ENCODE data around the gene UBE2F. TPM values are rescaled to one million over a fixed set of nuclear protein-coding genes. Genes with fewer than 3 reads are reported as not detected.

The UBE2F gene, protein sequence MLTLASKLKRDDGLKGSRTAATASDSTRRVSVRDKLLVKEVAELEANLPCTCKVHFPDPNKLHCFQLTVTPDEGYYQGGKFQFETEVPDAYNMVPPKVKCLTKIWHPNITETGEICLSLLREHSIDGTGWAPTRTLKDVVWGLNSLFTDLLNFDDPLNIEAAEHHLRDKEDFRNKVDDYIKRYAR
- polyA plus RNA-seq (ENCODE audit: low read depth in 6 of 6) = 10 to 100 TPM; 50.7 to 64.6 (median 60.0) TPM

DNA sequence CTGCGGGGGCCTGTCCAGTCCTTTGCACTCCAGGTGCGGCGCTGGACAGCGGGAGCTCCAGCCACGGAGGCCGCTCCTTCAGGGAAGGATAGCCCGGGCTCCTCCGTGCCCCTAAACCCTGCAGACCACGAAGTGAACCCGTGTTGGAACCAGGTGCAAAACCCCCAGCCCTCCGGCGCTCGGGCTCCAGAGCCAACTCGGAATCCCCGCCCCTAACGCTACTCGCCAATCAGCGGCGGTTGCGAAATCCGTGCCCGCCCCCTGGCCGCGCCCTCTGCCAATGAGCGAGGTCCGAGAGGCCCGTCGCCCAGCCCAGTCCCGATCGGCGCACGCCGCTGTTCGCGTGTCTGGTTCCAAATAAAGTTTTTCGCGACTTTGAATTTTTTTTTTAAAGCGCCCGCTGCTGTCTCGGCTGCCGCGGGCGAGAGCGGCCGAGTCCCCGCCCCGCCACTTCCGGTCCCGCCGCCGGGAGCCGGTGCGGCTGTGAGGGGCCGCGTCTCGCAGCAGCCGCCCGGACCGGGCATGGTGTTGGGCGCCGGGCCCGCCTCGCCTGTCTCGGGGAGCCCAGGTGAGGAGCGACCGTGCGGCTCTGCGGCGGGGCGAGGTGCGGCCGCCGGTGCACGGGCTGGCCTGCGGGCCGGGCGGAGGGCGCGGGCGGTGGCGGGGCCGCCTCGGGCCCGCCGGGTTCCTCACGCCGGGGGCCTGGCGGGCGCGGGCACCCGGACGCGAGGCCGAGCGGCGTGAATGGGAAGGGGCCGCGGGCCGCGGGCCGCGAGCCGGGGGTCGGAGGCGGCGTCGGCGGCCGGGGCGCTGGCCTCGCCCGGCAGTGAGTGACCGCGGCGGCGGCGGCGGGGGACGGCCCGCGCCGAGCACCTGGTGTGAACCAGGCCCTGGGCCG, at the start of gene UBE2F:
Gene UBE2F (plus strand): TSS at position 450 of the 898 bp plus-strand sequence. CDS start 6,094 bp downstream, outside the sequence.
- Mint-ChIP-seq H3K36me3 (peaks cover 0 to 9% of the 10 kb centered on the region in 2 donors), H3K4me1 (peaks cover 22 to 39% (median 35%) of the 10 kb centered on the region in 3 donors), H3K4me3 (peak within 1 kb of the TSS; percentile 73 to 93 (median 88)), H3K9me3 (peaks cover 0 to 18% (median 8%) of the 10 kb centered on the region in 7 donors), H3K27me3 (no peaks in the 10 kb centered on the region), H3K27ac (peak within 1 kb of the TSS; percentile 82 to 98 (median 94))
- DNase-seq (peak; percentile 98), ATAC-seq (ENCODE audit: low read depth in 2 of 2) (peak; percentile 89)

DNA sequence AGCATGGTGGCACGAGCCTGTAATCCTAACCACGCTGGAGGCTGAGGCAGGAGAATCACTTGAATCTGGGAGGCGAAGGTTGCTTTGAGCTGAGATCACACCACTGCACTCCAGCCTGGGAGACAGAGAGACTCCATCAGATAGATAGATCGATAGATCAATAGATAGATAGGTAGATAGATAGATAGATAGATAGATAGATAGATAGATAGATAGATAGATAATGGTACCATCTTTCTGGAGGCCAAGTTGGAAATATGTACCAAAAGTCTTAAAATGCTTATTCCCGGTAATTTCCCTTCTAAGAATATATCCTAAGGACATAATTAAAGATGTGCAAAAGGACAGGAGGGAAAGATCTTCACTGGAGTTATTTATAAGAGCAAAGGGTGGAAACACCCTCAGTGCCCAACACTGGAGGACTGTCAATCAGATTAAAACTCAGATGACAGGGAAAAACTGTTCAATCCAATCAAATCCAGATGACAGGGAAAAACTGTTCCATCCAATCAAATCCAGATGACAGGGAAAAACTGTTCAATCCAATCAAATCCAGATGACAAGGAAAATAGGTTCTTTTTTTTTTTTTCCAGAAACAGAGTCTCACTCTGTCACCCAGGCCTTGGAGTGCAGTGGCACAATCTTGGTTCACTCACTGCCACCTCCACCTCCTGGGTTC, 49.0 kb upstream of the UBE2F start:
- DNase-seq (no peak), ATAC-seq (ENCODE audit: low read depth in 2 of 2) (no peak)
- no peak overlapping the region for H3K27ac Mint-ChIP-seq
- no peak overlapping the region for H3K4me3 Mint-ChIP-seq
- H3K36me3 Mint-ChIP-seq = no peaks in the 10 kb centered on the region
- H3K9me3 Mint-ChIP-seq = peaks cover 0 to 2% (median 0%) of the 10 kb centered on the region in 7 donors
- peaks cover 3 to 11% (median 8%) of the 10 kb centered on the region in 3 donors for H3K4me1 Mint-ChIP-seq
- peaks cover 0 to 9% (median 4%) of the 10 kb centered on the region in 3 donors for H3K27me3 Mint-ChIP-seq

DNA sequence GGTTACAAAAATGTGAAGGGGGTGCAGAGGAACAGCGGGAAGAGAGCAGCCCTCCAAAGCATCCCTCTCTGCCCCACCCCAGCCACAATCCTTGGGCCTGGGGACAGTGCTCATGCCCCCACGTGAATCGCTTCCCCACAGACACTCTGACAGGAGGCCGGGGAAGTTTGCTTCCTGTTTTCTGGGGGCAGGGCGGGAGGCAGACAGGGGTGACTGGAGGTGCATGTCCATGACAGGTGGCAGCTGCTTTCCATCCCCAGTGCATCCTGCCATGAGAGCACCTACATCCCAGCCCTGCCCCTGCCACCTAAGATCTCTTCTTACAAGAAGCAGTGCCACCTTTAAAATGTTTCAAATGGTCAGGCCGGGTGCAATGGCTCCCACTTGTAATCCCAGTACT, 47.2 kb upstream of the UBE2F start:
- peak overlapping the region in 1 of 8 donors; percentile 47 for H3K4me3 Mint-ChIP-seq
- peaks cover 0 to 7% of the 10 kb centered on the region in 2 donors for H3K36me3 Mint-ChIP-seq
- peak; percentile 37 for DNase-seq
- peaks cover 0 to 4% (median 0%) of the 10 kb centered on the region in 7 donors for H3K9me3 Mint-ChIP-seq
- ATAC-seq (ENCODE audit: low read depth in 2 of 2) = peak in 1 of 2 donors; percentile 32
- H3K27ac Mint-ChIP-seq = peak overlapping the region in 1 of 6 donors; percentile 22
- peaks cover 7 to 17% (median 12%) of the 10 kb centered on the region in 3 donors for H3K4me1 Mint-ChIP-seq
- H3K27me3 Mint-ChIP-seq = peaks cover 0 to 9% (median 8%) of the 10 kb centered on the region in 3 donors

DNA sequence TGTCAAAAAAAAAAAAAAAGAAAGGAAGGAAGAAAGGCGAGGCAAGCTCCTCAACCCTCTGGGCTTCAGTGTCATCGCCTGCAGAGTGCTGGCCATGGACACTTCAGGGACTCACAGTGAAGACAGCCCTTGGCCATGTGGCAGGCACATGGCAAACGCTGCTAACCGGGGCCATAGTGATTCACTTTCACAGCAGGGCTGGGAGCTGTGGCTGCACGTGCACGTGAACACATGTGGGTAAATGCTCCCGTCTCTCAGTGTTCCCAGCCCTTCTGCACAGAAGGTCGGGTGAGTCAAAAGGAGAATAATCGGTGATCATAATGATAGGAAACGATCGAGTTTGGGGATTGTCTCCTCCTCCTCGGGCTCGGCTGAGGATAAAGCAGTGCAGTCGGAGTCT, 46.1 kb upstream of the UBE2F start:
- Mint-ChIP-seq H3K27ac (no peak overlapping the region), H3K4me3 (no peak overlapping the region)

DNA sequence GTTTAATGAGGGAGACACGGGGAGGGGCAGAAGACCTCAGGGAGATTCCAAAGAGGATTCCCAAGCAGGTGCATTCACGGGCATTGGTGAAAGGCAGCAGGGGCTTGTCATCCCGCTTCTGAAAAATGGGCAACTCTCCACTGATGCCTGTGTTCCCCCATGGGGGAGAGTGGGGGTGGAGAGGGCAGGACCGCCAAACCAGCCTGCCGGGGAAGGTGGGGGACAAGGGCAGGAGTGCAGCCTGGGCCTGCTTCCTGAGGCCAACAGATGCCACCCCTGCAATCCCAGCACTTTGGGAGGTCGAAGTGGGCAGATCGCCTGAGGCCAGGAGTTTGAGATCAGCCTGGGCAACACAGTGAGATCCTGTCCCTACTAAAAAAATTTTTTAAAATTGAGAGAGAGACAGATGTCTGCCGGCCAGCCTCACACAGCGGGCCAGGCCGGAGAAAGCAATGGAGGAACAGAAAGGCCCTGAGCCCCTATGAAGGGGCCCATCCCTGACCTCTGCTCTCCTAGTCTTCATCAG, 44.8 kb upstream of the UBE2F start:
- Mint-ChIP-seq H3K36me3 (peaks cover 0 to 7% of the 10 kb centered on the region in 2 donors), H3K27me3 (peaks cover 0 to 8% (median 0%) of the 10 kb centered on the region in 3 donors), H3K4me1 (peaks cover 7 to 17% (median 12%) of the 10 kb centered on the region in 3 donors), H3K9me3 (peaks cover 0 to 4% (median 0%) of the 10 kb centered on the region in 7 donors), H3K27ac (no peak overlapping the region), H3K4me3 (no peak overlapping the region)
- DNase-seq (no peak), ATAC-seq (ENCODE audit: low read depth in 2 of 2) (no peak)

More for the DNA sequence above, 46.1 kb upstream of the UBE2F start:
- DNase-seq = no peak
- ATAC-seq (ENCODE audit: low read depth in 2 of 2) = no peak
- peaks cover 0 to 7% of the 10 kb centered on the region in 2 donors for H3K36me3 Mint-ChIP-seq
- H3K27me3 Mint-ChIP-seq = peaks cover 0 to 8% (median 8%) of the 10 kb centered on the region in 3 donors
- peaks cover 7 to 17% (median 12%) of the 10 kb centered on the region in 3 donors for H3K4me1 Mint-ChIP-seq
- peaks cover 0 to 4% (median 0%) of the 10 kb centered on the region in 7 donors for H3K9me3 Mint-ChIP-seq

DNA sequence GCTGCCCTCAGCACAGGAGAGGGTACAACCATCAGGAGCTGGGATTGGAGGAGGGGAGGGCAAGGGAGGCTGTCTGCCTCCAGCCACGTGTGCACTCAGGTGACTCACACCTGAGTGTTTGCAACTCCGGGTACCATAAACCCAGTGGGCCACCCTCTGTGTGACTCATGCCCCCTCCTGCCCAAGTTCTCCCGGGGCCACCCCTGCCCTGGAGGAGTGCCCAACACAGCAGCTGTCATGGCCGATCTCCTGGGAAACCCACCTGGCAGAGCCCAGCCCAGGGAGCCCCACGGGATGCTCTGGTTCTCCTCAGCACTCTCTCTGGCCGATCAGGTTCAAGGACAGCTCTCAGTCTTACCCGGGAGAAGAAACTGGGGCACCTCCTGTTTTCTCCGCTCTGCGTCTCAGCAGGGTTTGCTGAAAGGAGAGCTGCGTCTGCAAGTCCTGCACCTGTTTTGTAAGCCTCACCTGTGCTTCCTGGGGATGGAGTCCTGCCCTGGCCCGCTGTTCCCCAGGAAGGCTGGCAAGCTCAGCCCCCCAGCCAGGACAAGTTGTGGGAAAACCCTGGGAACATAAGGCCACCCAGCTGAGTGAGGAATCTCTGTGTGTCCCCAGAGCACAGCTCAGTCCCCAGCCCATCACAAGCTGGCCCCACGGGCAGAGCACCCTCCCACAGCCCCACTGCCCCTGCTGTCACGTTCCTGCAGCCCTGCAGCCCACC, 44.0 kb upstream of the UBE2F start:
- peak overlapping the region in 2 of 6 donors; percentile 7 to 33 for H3K27ac Mint-ChIP-seq
- ATAC-seq (ENCODE audit: low read depth in 2 of 2) (no peak), DNase-seq (no peak)

DNA sequence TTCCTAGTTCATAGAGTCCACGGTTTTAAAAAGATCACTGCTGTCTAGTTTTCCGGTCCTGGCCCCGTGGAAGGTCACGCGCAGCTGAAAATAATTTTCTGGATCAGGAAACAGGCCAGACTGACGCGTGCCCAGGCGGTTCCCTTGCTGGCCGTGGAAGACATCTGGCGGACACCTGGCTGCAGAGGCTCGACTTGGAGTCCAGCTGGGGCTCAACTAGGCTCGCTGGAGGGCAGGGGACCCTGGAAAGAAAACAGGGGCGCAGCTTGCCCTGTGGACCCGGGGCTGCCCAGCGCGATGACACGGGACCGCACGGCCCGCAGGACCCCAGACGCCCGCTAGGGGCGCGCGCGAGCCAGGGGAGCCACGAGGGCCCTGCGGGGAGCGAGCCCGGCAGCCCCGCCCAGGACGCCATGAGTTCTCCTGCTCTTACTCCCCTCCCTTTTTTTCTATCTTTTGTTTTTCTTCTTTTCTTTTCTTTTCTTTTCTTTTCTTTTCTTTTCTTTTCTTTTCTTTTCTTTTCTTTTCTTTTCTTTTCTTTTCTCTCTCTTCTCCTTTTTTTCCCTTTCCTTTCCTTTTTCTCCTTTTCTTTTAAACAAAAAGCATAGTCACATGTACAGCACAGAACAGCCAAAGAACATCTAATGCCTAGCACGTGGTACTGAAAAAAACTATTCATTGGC, 43.2 kb upstream of the UBE2F start:
- H3K27me3 Mint-ChIP-seq = peaks cover 0 to 8% (median 0%) of the 10 kb centered on the region in 3 donors
- peaks cover 0 to 7% of the 10 kb centered on the region in 2 donors for H3K36me3 Mint-ChIP-seq
- ATAC-seq (ENCODE audit: low read depth in 2 of 2) (peak; percentile 97 to 98), DNase-seq (peak; percentile 78)
- H3K9me3 Mint-ChIP-seq = peaks cover 0 to 4% (median 0%) of the 10 kb centered on the region in 7 donors
- peaks cover 7 to 17% (median 12%) of the 10 kb centered on the region in 3 donors for H3K4me1 Mint-ChIP-seq
- peak overlapping the region in 2 of 6 donors; percentile 21 to 70 for H3K27ac Mint-ChIP-seq
- peak overlapping the region in 6 of 8 donors; percentile 15 to 61 (median 45) for H3K4me3 Mint-ChIP-seq

More for the DNA sequence above, 44.0 kb upstream of the UBE2F start:
- H3K27me3 Mint-ChIP-seq = peaks cover 0 to 8% (median 0%) of the 10 kb centered on the region in 3 donors
- H3K4me3 Mint-ChIP-seq = peak overlapping the region in 2 of 8 donors; percentile 29 to 61
- H3K9me3 Mint-ChIP-seq = peaks cover 0 to 4% (median 0%) of the 10 kb centered on the region in 7 donors
- peaks cover 7 to 17% (median 12%) of the 10 kb centered on the region in 3 donors for H3K4me1 Mint-ChIP-seq
- H3K36me3 Mint-ChIP-seq = peaks cover 0 to 7% of the 10 kb centered on the region in 2 donors

DNA sequence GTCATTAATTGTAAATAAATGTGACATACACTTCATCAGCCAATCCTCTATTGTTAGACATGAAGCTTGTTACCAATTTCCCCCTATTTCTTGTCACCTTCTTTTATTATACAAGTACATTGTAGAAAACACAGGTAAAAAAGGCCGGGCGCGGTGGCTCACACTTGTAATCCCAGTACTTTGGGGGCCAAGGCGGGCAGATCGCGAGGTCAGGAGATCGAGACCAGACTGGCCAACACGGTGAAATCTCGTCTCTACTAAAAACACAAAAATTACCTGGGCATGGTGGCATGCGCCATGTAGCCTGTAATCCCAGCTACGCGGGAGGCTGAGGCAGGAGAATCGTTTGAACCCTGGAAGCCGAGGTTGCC, 42.7 kb upstream of the UBE2F start:
- DNase-seq (no peak), ATAC-seq (ENCODE audit: low read depth in 2 of 2) (no peak)
- Mint-ChIP-seq H3K4me3 (peak overlapping the region in 2 of 8 donors; percentile 17 to 31), H3K4me1 (peaks cover 7 to 15% (median 10%) of the 10 kb centered on the region in 3 donors), H3K27ac (peak overlapping the region in 1 of 6 donors; percentile 21), H3K27me3 (peaks cover 0 to 8% (median 0%) of the 10 kb centered on the region in 3 donors), H3K36me3 (peaks cover 0 to 7% of the 10 kb centered on the region in 2 donors), H3K9me3 (peaks cover 0 to 4% (median 0%) of the 10 kb centered on the region in 7 donors)

DNA sequence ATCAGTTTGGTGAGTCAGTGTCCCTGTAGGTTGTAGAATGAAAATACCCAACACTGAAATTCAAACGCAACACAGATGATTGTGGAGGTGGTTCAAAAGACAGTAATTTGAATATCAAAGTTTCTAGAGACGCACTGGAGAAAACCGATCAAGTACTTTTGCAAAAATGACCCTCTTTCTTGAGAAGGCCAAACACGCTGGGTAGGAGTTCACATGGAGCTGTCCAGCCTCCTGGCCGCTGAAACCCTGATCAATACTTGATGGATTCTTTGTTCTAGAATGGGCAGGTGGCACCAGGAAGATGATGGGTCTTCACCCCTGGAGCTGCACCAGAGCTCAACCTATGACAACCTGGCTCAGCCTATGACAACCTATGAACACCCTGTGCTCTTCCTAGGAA, 39.7 kb upstream of the UBE2F start:
- peak overlapping the region in 1 of 6 donors; percentile 33 for H3K27ac Mint-ChIP-seq
- ATAC-seq (ENCODE audit: low read depth in 2 of 2) = no peak

DNA sequence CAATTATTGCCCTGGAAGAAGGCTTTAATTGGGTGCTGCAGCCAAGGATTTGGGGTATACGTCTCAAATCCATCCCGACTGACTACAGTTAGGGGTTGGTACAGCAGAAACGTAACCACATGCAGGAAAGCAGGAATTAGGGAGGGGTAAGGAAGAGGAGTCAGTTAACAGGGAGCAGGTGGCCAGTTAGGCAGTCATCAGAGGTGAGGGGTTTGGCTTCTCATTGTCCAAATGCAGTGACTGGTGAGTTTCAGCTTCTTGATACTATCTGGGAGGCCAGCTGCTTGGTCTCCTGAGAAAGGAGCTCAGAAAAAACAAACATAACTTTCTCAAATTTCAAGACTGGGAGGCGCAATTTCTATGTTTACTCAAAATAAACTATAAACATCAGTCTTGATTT, 38.8 kb upstream of the UBE2F start:
- H3K36me3 Mint-ChIP-seq = peaks cover 6 to 19% of the 10 kb centered on the region in 2 donors
- H3K4me3 Mint-ChIP-seq = no peak overlapping the region
- no peak overlapping the region for H3K27ac Mint-ChIP-seq
- H3K4me1 Mint-ChIP-seq = peaks cover 4 to 18% (median 8%) of the 10 kb centered on the region in 3 donors
- H3K27me3 Mint-ChIP-seq = peaks cover 9 to 23% (median 11%) of the 10 kb centered on the region in 3 donors
- H3K9me3 Mint-ChIP-seq = peaks cover 0 to 7% (median 2%) of the 10 kb centered on the region in 7 donors
- DNase-seq (no peak), ATAC-seq (ENCODE audit: low read depth in 2 of 2) (no peak)

More for the DNA sequence above, 39.7 kb upstream of the UBE2F start:
- Mint-ChIP-seq H3K27me3 (peaks cover 9 to 29% (median 11%) of the 10 kb centered on the region in 3 donors), H3K9me3 (peaks cover 0 to 7% (median 2%) of the 10 kb centered on the region in 7 donors), H3K4me1 (peaks cover 4 to 18% (median 8%) of the 10 kb centered on the region in 3 donors), H3K36me3 (peaks cover 6 to 19% of the 10 kb centered on the region in 2 donors), H3K4me3 (no peak overlapping the region)
- no peak for DNase-seq

DNA sequence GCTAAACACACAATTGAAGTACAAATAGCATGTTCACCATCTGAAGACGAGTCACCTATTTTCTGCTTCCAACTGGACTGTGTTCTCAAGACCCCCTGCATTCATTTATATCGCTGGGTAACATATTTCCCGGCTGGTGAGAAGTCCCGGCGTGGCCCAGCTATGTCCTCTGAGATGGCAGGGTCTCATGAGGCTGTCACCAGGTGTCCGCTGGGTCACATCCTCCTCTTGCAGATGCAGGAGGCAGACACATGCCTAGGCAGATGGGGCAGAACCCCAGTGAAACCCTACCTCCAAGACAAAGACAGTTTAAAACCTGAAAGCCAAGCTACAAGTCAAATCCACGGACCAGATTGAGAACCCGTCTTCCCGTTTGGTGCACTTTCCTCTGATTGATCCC, 36.8 kb upstream of the UBE2F start:
- H3K4me1 Mint-ChIP-seq = peaks cover 0 to 12% (median 5%) of the 10 kb centered on the region in 3 donors
- no peak for ATAC-seq (ENCODE audit: low read depth in 2 of 2)
- peak overlapping the region in 1 of 6 donors; percentile 54 for H3K27ac Mint-ChIP-seq
- peaks cover 9 to 33% (median 25%) of the 10 kb centered on the region in 3 donors for H3K27me3 Mint-ChIP-seq
- peaks cover 6 to 11% of the 10 kb centered on the region in 2 donors for H3K36me3 Mint-ChIP-seq
- peaks cover 0 to 7% (median 0%) of the 10 kb centered on the region in 7 donors for H3K9me3 Mint-ChIP-seq
- DNase-seq = no peak
- no peak overlapping the region for H3K4me3 Mint-ChIP-seq

All from naive B cell (primary cell).